ENCODE data around the gene RPRD1A. TPM values are rescaled to one million over a fixed set of nuclear protein-coding genes. Genes with fewer than 3 reads are reported as not detected.

RPRD1A gene
- total and polyA plus RNA-seq, 2 of the 4 experiments (the other 2 are of a cell fraction), result 23.3 to 27.2 TPM

- H2BK120ac ChIP-seq (ENCODE audit: low read depth, low read length), result no peak overlapping the region
- no peak overlapping the region for H4K8ac ChIP-seq (ENCODE audit: low read depth in 2 of 2, low read length in 2 of 2)
- dilution Hi-C loops (cut with HindIII; ENCODE audit: low sequenced_read_pairs, unreplicated experiment), result no loop called here
- peaks cover 2% of the 10 kb centered on the region; the same call in 1 of the 2 replicates for H3K36me3 ChIP-seq (ENCODE audit: control insufficient read depth, insufficient read depth, low read length)
- no peak overlapping the region for H2BK15ac ChIP-seq (ENCODE audit: low read depth, low read length)
- no peak overlapping the region for H3K23ac ChIP-seq (ENCODE audit: low read depth, low read length)
- H3K79me1 ChIP-seq (ENCODE audit: low read depth in 1 of 2, low read length in 2 of 2), result peaks cover 14 to 22% of the 10 kb centered on the region in 2 experiments
- DNase-seq, result no peak
- H3K4me2 ChIP-seq (ENCODE audit: low read depth, low read length), result no peak overlapping the region
- H2AK9ac ChIP-seq (replicated peaks; ENCODE audit: low read depth, low read length, poor library complexity), result no peak overlapping the region
- no peak overlapping the region for H2BK20ac ChIP-seq (ENCODE audit: low read depth, low read length)
- no peak overlapping the region for H3K18ac ChIP-seq (ENCODE audit: low read depth, low read length)
- no peak overlapping the region for H4K5ac ChIP-seq (ENCODE audit: low read depth, low read length)
- ATAC-seq (ENCODE audit: low read depth), result no peak
- CTCF ChIA-PET, result no interaction called here
- no peak overlapping the region for H4K91ac ChIP-seq (ENCODE audit: insufficient read depth, low read depth, low read length)
- no peak overlapping the region for H3K56ac ChIP-seq (ENCODE audit: extremely low read depth, insufficient read depth, low read length)
- no peak overlapping the region for H3K4me3 ChIP-seq (ENCODE audit: insufficient read depth, low read depth, low read length)
- TF ChIP-seq RAD21 (IDR thresholded peaks at IDR 0.05; ENCODE audit: low read length) (no peak), SMC3 (IDR thresholded peaks at IDR 0.05; ENCODE audit: low read depth, low read length) (no peak), ELK1 (IDR thresholded peaks at IDR 0.05; ENCODE audit: borderline replicate concordance, low read depth, low read length) (no peak), CHD1 (IDR thresholded peaks at IDR 0.05; ENCODE audit: low read depth, low read length) (no peak), MAFK (IDR thresholded peaks at IDR 0.05; ENCODE audit: low read depth, low read length) (no peak), CEBPB (IDR thresholded peaks at IDR 0.05; ENCODE audit: low read depth, low read length) (no peak), MAZ (IDR thresholded peaks at IDR 0.05; ENCODE audit: borderline replicate concordance, low read depth, low read length) (no peak), BHLHE40 (IDR thresholded peaks at IDR 0.05; ENCODE audit: low read depth, low read length) (no peak), CTCF (conservative IDR thresholded peaks at IDR 0.05; ENCODE audit: low read depth, low read length) (no peak), POLR2A (IDR thresholded peaks at IDR 0.05; ENCODE audit: low read depth, low read length) (no peak), RCOR1 (IDR thresholded peaks at IDR 0.05; ENCODE audit: insufficient replicate concordance, low read length) (no peak), MXI1 (IDR thresholded peaks at IDR 0.05; ENCODE audit: borderline replicate concordance, low read depth, low read length) (no peak), NFE2L2 (IDR thresholded peaks at IDR 0.05; ENCODE audit: low read depth, low read length) (no peak)
- no peak overlapping the region for H2AK5ac ChIP-seq (ENCODE audit: low read depth, low read length)
- H3K9me3 ChIP-seq (ENCODE audit: control insufficient read depth, insufficient read depth, low read length), result no peaks in the 10 kb centered on the region
- H3K27ac ChIP-seq (ENCODE audit: insufficient read depth, low read length), result no peak overlapping the region
- H2BK5ac ChIP-seq (ENCODE audit: low read depth, low read length, poor library complexity, severe bottlenecking), result no peak overlapping the region
- no peak overlapping the region for H3K14ac ChIP-seq (replicated peaks; ENCODE audit: low read depth, low read length)
- POLR2A ChIA-PET (ENCODE audit: unreplicated experiment), result no interaction called here
- no TSS peak for BruUV-seq (replicated peaks)
- H4K20me1 ChIP-seq (ENCODE audit: insufficient read depth, low read length), result no peaks in the 10 kb centered on the region; the same call in 1 of the 2 replicates
- no peak overlapping the region for H3K4ac ChIP-seq (ENCODE audit: low read depth, low read length)
- in situ Hi-C loops (cut with MboI; ENCODE audit: low sequenced_read_pairs), result loop anchor here (25.0 kb wide), 2 partner anchors 582 to 732 kb away; partner anchors contain the start of genes ZNF396 and ZNF397
- peaks cover 5% of the 10 kb centered on the region for H3K4me1 ChIP-seq (ENCODE audit: control insufficient read depth, insufficient read depth, low read length)
- intact Hi-C loops (cut with micrococcal nuclease), result no loop called here
- no peak overlapping the region for H3K9ac ChIP-seq (ENCODE audit: low read depth, low read length)
- no peak overlapping the region for H2AFZ ChIP-seq (replicated peaks; ENCODE audit: low read length, poor library complexity)
- no peaks in the 10 kb centered on the region for H3K9me1 ChIP-seq (ENCODE audit: insufficient read depth, low read length)
- no peaks in the 10 kb centered on the region; the same call in 1 of the 2 replicates for H3K27me3 ChIP-seq (ENCODE audit: control insufficient read depth, insufficient read depth, low read length)
Observed at GRCh38 chr18:35969676-35970075, 97.7 kb downstream of the RPRD1A start.

All from IMR-90 (cell line).